Osteoblast (primary cell): ENCODE measurements around the gene CACNA2D1. TPM values are rescaled to one million over a fixed set of nuclear protein-coding genes. Genes with fewer than 3 reads are reported as not detected.

Experiments used
- DNase-seq: peaks from one replicate; pipeline ENCODE4 v3.0.0; 2011; ENCODE audit warnings: low spot score, mixed read lengths; ENCODE audit not compliant: insufficient read length; ENCODE audit errors: missing footprints
- H2AFZ ChIP-seq: 2 replicates; pipeline ENCODE4 v1.6.0; 2011; ENCODE audit warnings: mild to moderate bottlenecking, low read length
- H3K27ac ChIP-seq: 2 replicates; pipeline ENCODE4 v1.5.1; 2011; ENCODE audit warnings: mild to moderate bottlenecking, low read depth, low read length, moderate library complexity
- H3K27me3 ChIP-seq: 2 replicates; pipeline ENCODE4 v1.6.0; 2012; ENCODE audit warnings: mild to moderate bottlenecking, control low read depth, inconsistent platforms, low read length, moderate library complexity; ENCODE audit not compliant: insufficient read depth
- H3K36me3 ChIP-seq: 2 replicates; pipeline ENCODE4 v1.5.1; 2011; ENCODE audit warnings: mild to moderate bottlenecking, low read length, control low read depth, moderate library complexity; ENCODE audit not compliant: insufficient read depth
- H3K4me1 ChIP-seq: 2 replicates; pipeline ENCODE4 v1.5.1; 2011; ENCODE audit warnings: mild to moderate bottlenecking, low read length, control low read depth, moderate library complexity; ENCODE audit not compliant: insufficient read depth
- H3K4me2 ChIP-seq: 2 replicates; pipeline ENCODE4 v1.6.0; 2011; ENCODE audit warnings: mild to moderate bottlenecking, low read length; ENCODE audit not compliant: insufficient read depth
- H3K4me3 ChIP-seq: fragments of 200-600 bp; sonication (generic); 3 replicates; pipeline ENCODE4 v1.5.1; 2012; ENCODE audit warnings: mild to moderate bottlenecking, low read length, inconsistent platforms; ENCODE audit not compliant: insufficient read depth
- H3K79me2 ChIP-seq: 2 replicates; pipeline ENCODE4 v1.6.0; 2012; ENCODE audit warnings: mild to moderate bottlenecking, low read length, control low read depth, inconsistent platforms; ENCODE audit not compliant: insufficient read depth
- H3K9me3 ChIP-seq: 2 replicates; pipeline ENCODE4 v1.5.1; 2011; ENCODE audit warnings: low read depth, low read length, control low read depth
- H4K20me1 ChIP-seq: 2 replicates; pipeline ENCODE4 v1.6.0; 2012; ENCODE audit warnings: mild to moderate bottlenecking, low read length, control low read depth; ENCODE audit not compliant: insufficient read depth
- total RNA-seq: library from RNA; depleted of rRNA; stranded (reverse); fragments of >200 nt; gene quantifications from 2 replicates; pipeline ENCODE4 v1.2.3, GENCODE V29; 2012
- TF ChIP-seq, protein P1 (sequence below): IDR thresholded peaks from 2 replicates; pipeline ENCODE4 v1.5.1; 2011; ENCODE audit warnings: mild to moderate bottlenecking, low read depth, low read length, moderate library complexity; ENCODE audit errors: extremely low read depth

Gene CACNA2D1
- total RNA-seq, 1 donor: 145 TPM

DNA sequence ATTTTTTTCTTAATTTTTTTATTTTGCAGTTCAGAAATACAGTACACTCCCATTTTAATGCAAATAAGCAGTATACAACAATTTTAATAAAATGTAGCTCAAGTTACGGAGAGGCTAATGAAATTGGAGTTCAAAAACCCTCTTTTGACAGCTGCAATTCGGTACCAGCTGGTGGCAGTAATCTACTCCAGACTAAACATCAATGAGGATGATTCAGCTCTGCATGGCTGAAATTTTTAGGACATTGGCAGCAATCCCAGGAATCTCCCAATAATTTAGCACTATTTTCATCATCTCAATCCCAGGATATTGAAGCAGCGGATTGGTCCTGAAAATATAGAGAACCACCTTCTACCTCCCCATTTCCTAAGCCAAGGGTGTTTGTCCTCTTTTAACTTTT lies 278.8 kb downstream of the CACNA2D1 start:
- peak; percentile 49 for DNase-seq
- H3K79me2 ChIP-seq: no peaks in the 10 kb centered on the region

DNA sequence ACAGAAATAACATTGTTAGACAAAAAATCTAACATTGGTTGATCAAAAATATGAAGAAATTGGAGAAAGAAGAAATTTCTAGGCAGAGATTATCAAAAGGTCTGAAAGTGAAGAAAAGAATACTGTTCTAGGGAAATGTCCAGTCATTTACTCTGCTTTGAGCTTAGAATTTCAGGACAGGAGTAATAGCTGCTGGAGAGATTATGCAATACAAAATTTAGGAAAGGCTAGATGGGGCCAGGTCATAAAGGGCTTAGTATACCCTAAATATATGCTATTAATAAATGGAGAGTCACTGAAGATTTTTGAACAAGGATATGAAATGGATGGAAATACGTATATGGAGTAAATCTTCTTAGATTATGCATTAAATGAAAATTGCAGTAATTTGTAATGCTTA lies 279.2 kb downstream of the CACNA2D1 start:
- peaks cover 14% of the 10 kb centered on the region for H3K4me1 ChIP-seq
- TF ChIP-seq, protein P1, sequence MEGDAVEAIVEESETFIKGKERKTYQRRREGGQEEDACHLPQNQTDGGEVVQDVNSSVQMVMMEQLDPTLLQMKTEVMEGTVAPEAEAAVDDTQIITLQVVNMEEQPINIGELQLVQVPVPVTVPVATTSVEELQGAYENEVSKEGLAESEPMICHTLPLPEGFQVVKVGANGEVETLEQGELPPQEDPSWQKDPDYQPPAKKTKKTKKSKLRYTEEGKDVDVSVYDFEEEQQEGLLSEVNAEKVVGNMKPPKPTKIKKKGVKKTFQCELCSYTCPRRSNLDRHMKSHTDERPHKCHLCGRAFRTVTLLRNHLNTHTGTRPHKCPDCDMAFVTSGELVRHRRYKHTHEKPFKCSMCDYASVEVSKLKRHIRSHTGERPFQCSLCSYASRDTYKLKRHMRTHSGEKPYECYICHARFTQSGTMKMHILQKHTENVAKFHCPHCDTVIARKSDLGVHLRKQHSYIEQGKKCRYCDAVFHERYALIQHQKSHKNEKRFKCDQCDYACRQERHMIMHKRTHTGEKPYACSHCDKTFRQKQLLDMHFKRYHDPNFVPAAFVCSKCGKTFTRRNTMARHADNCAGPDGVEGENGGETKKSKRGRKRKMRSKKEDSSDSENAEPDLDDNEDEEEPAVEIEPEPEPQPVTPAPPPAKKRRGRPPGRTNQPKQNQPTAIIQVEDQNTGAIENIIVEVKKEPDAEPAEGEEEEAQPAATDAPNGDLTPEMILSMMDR: no peak
- no peaks in the 10 kb centered on the region for H3K27me3 ChIP-seq
- H3K79me2 ChIP-seq: no peaks in the 10 kb centered on the region
- no peak overlapping the region for H3K4me3 ChIP-seq
- H3K27ac ChIP-seq: no peak overlapping the region
- H4K20me1 ChIP-seq: peaks cover 9% of the 10 kb centered on the region
- no peaks in the 10 kb centered on the region for H3K9me3 ChIP-seq
- H3K4me2 ChIP-seq: no peak overlapping the region
- no peak overlapping the region for H2AFZ ChIP-seq
- DNase-seq: no peak
- H3K36me3 ChIP-seq: peaks cover 3% of the 10 kb centered on the region

More for the DNA sequence above, 278.8 kb downstream of the CACNA2D1 start:
- H3K27ac ChIP-seq: no peak overlapping the region
- H3K36me3 ChIP-seq: peaks cover 3% of the 10 kb centered on the region
- peaks cover 14% of the 10 kb centered on the region for H3K4me1 ChIP-seq
- no peak overlapping the region for H3K4me2 ChIP-seq
- H2AFZ ChIP-seq: no peak overlapping the region
- peaks cover 9% of the 10 kb centered on the region for H4K20me1 ChIP-seq
- TF ChIP-seq, protein P1: peak; percentile 63
- H3K9me3 ChIP-seq: no peaks in the 10 kb centered on the region
- no peak overlapping the region for H3K4me3 ChIP-seq
- no peaks in the 10 kb centered on the region for H3K27me3 ChIP-seq

DNA sequence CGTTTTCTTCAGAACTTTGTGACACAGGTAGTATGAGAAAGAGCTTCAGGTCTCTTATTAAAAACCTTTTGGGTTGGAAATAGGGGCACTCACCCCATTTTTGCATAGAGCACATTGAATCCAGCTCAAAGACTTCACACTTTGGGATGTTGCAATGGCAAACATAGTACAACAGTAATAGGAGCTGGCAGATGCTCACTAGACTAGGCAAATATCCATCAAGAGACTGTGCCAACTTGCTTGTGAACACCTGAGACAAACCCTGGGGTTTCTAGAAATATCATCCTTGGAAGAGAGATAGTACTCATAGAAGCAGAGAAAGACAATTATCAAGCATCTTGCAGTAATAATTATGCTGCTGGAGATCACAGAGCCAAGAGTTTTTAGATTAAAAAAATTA lies 280.0 kb downstream of the CACNA2D1 start:
- Histone ChIP-seq H3K27ac (no peak overlapping the region), H3K27me3 (no peaks in the 10 kb centered on the region), H3K4me1 (peaks cover 17% of the 10 kb centered on the region), H3K79me2 (no peaks in the 10 kb centered on the region), H3K4me3 (no peak overlapping the region), H3K9me3 (no peaks in the 10 kb centered on the region), H3K4me2 (no peak overlapping the region), H3K36me3 (peaks cover 3% of the 10 kb centered on the region), H4K20me1 (peaks cover 9% of the 10 kb centered on the region), H2AFZ (no peak overlapping the region)
- no peak for DNase-seq
- TF ChIP-seq, protein P1: no peak

DNA sequence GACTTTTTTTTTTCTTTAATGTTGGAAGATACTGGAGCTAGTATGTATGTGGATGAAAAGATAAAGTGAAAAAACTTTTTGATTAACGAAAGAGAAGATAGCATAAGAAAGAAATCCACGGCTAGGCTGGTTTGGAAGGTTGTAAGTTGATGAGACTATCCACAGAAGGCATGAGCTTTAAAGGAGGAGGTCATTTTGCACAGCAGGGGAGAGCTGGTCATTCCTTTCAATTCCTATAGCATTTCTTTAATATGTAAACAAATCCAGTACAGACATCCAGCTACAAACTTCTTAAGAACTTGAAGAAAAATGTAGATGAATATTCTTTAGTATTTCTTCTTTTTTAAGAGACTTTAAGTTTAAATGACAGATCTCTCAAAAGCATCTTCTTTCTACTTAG lies 281.3 kb downstream of the CACNA2D1 start:
- peaks cover 12% of the 10 kb centered on the region for H4K20me1 ChIP-seq
- DNase-seq: no peak

More for the DNA sequence above, 281.3 kb downstream of the CACNA2D1 start:
- Histone ChIP-seq H3K4me2 (no peak overlapping the region), H2AFZ (no peak overlapping the region), H3K79me2 (no peaks in the 10 kb centered on the region), H3K27me3 (no peaks in the 10 kb centered on the region), H3K4me3 (no peak overlapping the region), H3K4me1 (peaks cover 23% of the 10 kb centered on the region), H3K36me3 (peaks cover 3% of the 10 kb centered on the region), H3K9me3 (no peaks in the 10 kb centered on the region), H3K27ac (no peak overlapping the region)
- TF ChIP-seq, protein P1: no peak
